Colonic mucosa (tissue), 4 donors: ENCODE measurements around the gene GPRC5B. TPM values are rescaled to one million over a fixed set of nuclear protein-coding genes. Genes with fewer than 3 reads are reported as not detected.

Experiments
- DNase-seq: peaks from one replicate; pipeline ENCODE4 v3.0.0-alpha.2; 2020
- H3K27ac ChIP-seq: fragments of 200-600 bp; one replicate; pipeline ENCODE4 v1.8.0; 2021
- H3K27me3 ChIP-seq: fragments of 200-600 bp; one replicate; pipeline ENCODE4 v1.8.0; 2021
- H3K36me3 ChIP-seq: fragments of 200-600 bp; one replicate; pipeline ENCODE4 v1.8.0; 2021
- H3K4me1 ChIP-seq: fragments of 200-600 bp; one replicate; pipeline ENCODE4 v1.8.0; 2021; ENCODE audit warnings: mild to moderate bottlenecking
- H3K4me3 ChIP-seq: fragments of 200-600 bp; one replicate; pipeline ENCODE4 v1.8.0; 2021
- H3K9ac ChIP-seq, 2 donors: one replicate each; pipeline ENCODE4 v1.7.0; 2013; ENCODE audit warnings: control low read depth in 2 of 2, low read depth in 2 of 2, low read length in 2 of 2
- H3K9me3 ChIP-seq: fragments of 200-600 bp; one replicate; pipeline ENCODE4 v1.8.0; 2021
- intact Hi-C: fragments of 100-400 bp; cut with DNase I; formaldehyde crosslinking; loops from one replicate; pipeline ENCODE4 v1.14.1; 2022
- total RNA-seq, 2 donors: library from RNA; stranded (reverse); fragmentation: NEBNext Ultra II Directional in 1 of 2; extraction: Animal tissue kit (Norgen Biotek cat#: 25700) in 1 of 2; gene quantifications; one replicate each; pipeline ENCODE4 v1.2.1, GENCODE V29; 2021
- TF ChIP-seq, protein P1 (sequence below): fragments of 200-600 bp; IDR thresholded peaks from one replicate; pipeline ENCODE4 v1.8.0; 2022; ENCODE audit warnings: antibody characterized with exemption, mild to moderate bottlenecking
- donor health status: healthy.
- donor health status: DM: no; HTN: no; CAD: no.
- donor health status: DM: no; HTN: no; CAD: no.

The GPRC5B gene
- total RNA-seq, 2 donors from 2014 or later, result 3.1 to 8.5 TPM

DNA sequence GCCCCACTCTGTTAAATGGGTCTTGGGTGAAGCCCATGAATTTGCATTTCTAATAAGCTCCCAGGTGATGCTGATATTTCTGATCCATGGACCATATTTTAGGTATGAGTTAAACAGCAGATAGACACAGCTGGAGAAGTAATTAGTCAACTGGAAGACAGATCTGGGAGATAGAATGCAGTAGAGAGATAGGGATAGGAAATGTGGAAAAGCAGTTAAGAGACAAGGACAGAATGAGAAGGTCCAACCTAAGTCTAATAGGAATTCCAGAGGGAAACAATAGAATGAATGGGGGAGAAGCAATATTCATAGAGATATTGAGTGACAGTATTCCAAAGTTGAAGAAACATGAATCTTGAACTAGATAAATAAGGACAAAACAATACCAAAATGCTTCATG is 71.7 kb downstream of the GPRC5B start:
- Histone ChIP-seq H3K36me3 (no peaks in the 10 kb centered on the region), H3K4me3 (no peak overlapping the region)
- intact Hi-C loops, result no loop called here

DNA sequence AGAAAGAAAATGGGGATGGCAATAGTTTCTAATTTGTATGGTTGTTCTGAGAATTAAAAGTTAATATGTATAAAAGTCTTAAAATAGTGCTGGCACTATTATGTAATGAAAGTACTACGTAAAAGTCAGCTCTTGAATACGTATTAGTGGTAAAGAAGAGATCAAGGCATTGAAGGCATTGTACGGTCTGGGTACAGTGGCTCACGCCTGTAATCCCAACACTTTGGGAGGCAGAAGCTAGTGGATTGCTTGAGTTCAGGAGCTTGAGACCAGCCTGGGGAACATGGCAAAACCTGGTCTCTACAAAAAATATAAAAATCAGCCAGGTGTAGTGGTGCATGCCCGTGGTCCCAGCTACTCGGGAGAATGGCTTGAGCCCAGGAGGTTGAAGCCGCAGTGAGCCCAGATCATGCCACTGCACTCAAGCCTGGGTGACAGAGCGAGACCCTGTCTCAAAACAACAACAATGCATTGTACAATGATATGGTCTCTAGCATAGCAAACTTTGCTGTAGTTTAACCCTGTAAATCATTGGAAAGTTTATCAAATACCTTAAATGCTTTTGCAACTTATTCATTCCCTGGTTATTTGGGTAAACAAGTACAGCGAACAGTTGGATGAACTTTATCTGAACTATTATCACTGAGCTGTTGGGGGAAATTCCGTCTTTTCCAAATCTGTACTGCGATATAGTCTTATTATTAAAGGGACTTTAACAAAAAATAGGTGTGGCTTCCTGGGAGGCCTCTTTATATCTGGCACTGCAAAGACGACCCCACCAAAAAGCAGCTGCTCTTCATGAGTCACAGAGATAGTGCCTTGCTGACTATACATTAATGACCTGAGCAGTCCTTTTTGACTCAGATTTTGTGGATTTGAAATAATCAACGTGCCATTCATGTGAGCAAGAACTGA is 73.6 kb downstream of the GPRC5B start:
- no peaks in the 10 kb centered on the region for H3K27me3 ChIP-seq
- no peak overlapping the region for H3K27ac ChIP-seq
- intact Hi-C loops, result no loop called here
- no peak overlapping the region for H3K9ac ChIP-seq
- TF ChIP-seq, protein P1, sequence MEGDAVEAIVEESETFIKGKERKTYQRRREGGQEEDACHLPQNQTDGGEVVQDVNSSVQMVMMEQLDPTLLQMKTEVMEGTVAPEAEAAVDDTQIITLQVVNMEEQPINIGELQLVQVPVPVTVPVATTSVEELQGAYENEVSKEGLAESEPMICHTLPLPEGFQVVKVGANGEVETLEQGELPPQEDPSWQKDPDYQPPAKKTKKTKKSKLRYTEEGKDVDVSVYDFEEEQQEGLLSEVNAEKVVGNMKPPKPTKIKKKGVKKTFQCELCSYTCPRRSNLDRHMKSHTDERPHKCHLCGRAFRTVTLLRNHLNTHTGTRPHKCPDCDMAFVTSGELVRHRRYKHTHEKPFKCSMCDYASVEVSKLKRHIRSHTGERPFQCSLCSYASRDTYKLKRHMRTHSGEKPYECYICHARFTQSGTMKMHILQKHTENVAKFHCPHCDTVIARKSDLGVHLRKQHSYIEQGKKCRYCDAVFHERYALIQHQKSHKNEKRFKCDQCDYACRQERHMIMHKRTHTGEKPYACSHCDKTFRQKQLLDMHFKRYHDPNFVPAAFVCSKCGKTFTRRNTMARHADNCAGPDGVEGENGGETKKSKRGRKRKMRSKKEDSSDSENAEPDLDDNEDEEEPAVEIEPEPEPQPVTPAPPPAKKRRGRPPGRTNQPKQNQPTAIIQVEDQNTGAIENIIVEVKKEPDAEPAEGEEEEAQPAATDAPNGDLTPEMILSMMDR, result no peak
- H3K36me3 ChIP-seq, result no peaks in the 10 kb centered on the region
- DNase-seq, result no peak
- H3K4me1 ChIP-seq, result no peaks in the 10 kb centered on the region
- H3K4me3 ChIP-seq, result no peak overlapping the region
- no peaks in the 10 kb centered on the region for H3K9me3 ChIP-seq

More for the DNA sequence above, 71.7 kb downstream of the GPRC5B start:
- Histone ChIP-seq H3K9me3 (no peaks in the 10 kb centered on the region), H3K4me1 (no peaks in the 10 kb centered on the region), H3K27ac (no peak overlapping the region), H3K9ac (no peak overlapping the region), H3K27me3 (no peaks in the 10 kb centered on the region)
- TF ChIP-seq, protein P1, result no peak
- no peak for DNase-seq

DNA sequence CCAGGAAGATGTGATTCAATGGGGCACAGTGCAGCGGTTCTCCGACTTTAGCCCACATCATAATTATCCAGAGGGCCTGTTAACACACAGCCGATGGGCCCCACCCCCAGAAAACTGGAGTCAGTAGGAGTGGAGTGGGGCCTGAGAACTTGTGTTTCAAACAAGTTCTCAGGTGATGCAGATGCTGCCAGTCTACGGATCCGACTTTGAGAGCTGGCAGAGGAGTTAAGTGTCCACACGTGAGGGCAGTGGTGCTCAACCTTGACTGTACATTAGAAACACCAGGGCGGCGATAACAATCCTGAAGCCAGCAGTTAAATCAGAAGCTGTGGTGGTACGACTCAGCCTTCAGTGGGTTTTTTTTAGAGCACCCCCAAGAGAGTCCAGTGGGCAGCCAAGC is 75.0 kb downstream of the GPRC5B start:
- Histone ChIP-seq H3K27ac (no peak overlapping the region), H3K9ac (no peak overlapping the region), H3K36me3 (no peaks in the 10 kb centered on the region), H3K9me3 (no peaks in the 10 kb centered on the region), H3K4me1 (no peaks in the 10 kb centered on the region), H3K27me3 (no peaks in the 10 kb centered on the region), H3K4me3 (no peak overlapping the region)
- no peak for DNase-seq
- intact Hi-C loops, result no loop called here
- TF ChIP-seq, protein P1, result no peak

DNA sequence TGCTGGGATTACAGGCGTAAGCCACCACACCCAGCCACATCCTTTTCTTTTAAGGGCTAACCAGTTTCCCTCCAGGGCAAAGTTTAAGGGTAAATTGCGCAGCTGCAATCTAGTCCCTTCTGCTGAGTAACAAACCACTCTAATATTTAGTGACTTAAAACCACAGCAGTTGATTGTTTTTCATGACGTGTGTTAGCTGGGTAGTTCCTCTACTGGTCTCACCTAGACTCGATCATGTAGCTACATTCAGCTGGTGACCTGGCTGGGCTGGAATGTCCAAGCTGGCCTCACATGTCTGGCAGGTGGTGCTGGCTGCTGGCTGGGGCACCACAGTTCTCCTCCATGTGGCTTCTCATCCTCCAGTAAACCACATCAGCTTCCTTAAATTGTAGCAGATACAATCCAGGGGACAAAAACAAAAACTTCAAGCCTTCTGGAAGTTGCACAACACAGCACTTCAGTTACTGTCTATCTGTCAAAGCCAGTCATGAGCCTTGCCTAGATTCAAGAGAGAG is 75.5 kb downstream of the GPRC5B start:
- TF ChIP-seq, protein P1, result no peak
- Histone ChIP-seq H3K9ac (no peak overlapping the region), H3K9me3 (no peaks in the 10 kb centered on the region), H3K4me3 (no peak overlapping the region), H3K4me1 (no peaks in the 10 kb centered on the region), H3K27ac (no peak overlapping the region), H3K27me3 (no peaks in the 10 kb centered on the region), H3K36me3 (no peaks in the 10 kb centered on the region)
- DNase-seq, result no peak
- intact Hi-C loops, result no loop called here

DNA sequence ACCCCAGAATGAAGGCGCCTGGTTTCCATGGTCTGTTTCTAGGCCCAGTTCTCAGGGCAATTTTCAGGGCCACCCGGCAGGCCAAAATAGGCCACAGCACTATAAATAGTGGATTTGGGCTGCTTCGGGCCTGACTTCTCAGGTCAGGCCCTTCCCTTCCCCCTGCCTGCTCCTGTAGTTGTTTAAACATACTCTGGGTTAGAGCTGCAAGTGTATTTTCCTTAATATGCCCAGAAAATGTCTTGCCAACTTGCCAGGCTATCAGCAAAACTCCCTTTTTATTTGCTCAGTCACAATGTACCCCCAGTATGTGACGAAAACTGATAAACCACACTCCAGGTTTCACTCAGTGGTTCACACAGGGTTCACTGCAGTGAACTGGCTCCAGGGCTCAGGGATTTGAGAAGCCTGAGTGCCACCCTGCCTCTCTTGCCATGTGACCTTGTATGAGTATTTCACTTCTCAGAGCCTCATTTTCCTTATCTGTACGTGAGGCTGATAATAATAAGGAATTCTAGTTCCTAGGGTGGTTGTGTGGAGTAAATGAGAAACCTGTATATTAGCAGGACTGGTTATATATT is 76.5 kb downstream of the GPRC5B start:
- TF ChIP-seq, protein P1, result no peak
- no peaks in the 10 kb centered on the region for H3K36me3 ChIP-seq
- H3K27me3 ChIP-seq, result no peaks in the 10 kb centered on the region
- no peak for DNase-seq
- H3K4me3 ChIP-seq, result no peak overlapping the region
- intact Hi-C loops, result no loop called here
- no peak overlapping the region for H3K27ac ChIP-seq
- H3K4me1 ChIP-seq, result no peaks in the 10 kb centered on the region
- H3K9me3 ChIP-seq, result no peaks in the 10 kb centered on the region
- no peak overlapping the region for H3K9ac ChIP-seq

Other genes with a start within 250 kb of the GPRC5B start
- 10 to 100 TPM; 14.2 to 28.0 TPM for gene KNOP1, start 166.6 kb downstream of the GPRC5B start, total RNA-seq
- 10 to 100 TPM; 13.1 to 13.2 TPM for gene IQCK, start 166.6 kb downstream of the GPRC5B start, total RNA-seq
- not detected for gene GPR139, start 189.0 kb upstream of the GPRC5B start, total RNA-seq